Measurements from ENCODE around the gene STX8. TPM values are rescaled to one million over a fixed set of nuclear protein-coding genes. Genes with fewer than 3 reads are reported as not detected.

Gene STX8
- total and polyA plus RNA-seq, 9 of the 15 experiments (the other 6 are each of a cell fraction or from before 2014, with no cell fraction given): 14.6 to 42.5 (median 22.1) TPM

DNA sequence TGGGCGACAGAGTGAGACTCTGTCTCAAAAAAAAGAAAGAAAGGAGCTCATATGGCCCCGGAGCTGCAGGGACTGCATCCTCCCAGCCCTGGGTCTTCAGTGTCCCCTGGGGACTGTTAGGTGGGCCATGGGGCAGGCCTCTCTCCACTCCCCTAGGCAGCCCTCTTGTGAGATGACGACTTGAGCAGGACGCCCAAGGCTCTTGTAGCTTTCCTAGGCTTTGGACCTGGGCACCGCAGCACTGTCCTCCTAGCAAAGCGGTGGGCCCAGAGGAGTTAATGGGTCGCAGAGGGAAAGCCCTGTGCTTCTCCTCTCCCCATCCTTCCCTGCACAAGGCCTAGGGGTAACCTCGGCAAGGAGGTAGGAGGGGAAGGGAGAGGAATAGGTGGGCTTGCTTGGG, 352.1 kb downstream of the STX8 start:
- no TSS peak for BruUV-seq (replicated peaks)
- H2AFZ ChIP-seq (ENCODE audit: low read depth, low read length): no peak overlapping the region
- H3K9me1 ChIP-seq (ENCODE audit: control insufficient read depth, insufficient read depth, low read length): no peaks in the 10 kb centered on the region
- no peak for TF ChIP-seq HMGN3 (IDR thresholded peaks at IDR 0.05; ENCODE audit: borderline replicate concordance, extremely low read depth, insufficient read length, low read depth, low read length)
- no peak for TF ChIP-seq ZNF583 (CRISPR knock-in tag; IDR thresholded peaks at IDR 0.05)
- TF ChIP-seq ZNF551 (CRISPR knock-in tag; IDR thresholded peaks at IDR 0.05): no peak
- no peak for TF ChIP-seq DMBX1 (CRISPR knock-in tag; IDR thresholded peaks at IDR 0.05; ENCODE audit: borderline replicate concordance)
- TF ChIP-seq ZNF584 (CRISPR knock-in tag; IDR thresholded peaks at IDR 0.05; ENCODE audit: low read depth): no peak
- TF ChIP-seq NCOA4 (IDR thresholded peaks at IDR 0.05; ENCODE audit: partially characterized antibody): no peak
- H3K4me1 ChIP-seq (replicated peaks in 1 of 2; ENCODE audit: control insufficient read depth in 2 of 2, insufficient read depth in 2 of 2, low read length in 2 of 2): peaks cover 0 to 3% of the 10 kb centered on the region in 2 experiments; a peak in 2 of 5 replicates
- ATAC-seq: no peak
- WGBS (ENCODE audit: insufficient coverage, low coverage, missing lambda C conversion rate): 0% methylated on average over 2 of the region's 8 CpGs
- in situ Hi-C loops (cut with MboI) (no loop called here), intact Hi-C loops (cut with micrococcal nuclease) (no loop called here)
- no peak overlapping the region for H3K4me3 ChIP-seq
- no peaks in the 10 kb centered on the region for H3K36me3 ChIP-seq (ENCODE audit: control insufficient read depth, insufficient read depth, low read length)
- no peaks in the 10 kb centered on the region for H3K79me2 ChIP-seq (ENCODE audit: control insufficient read depth, insufficient read depth, low read length)
- ChIA-PET CTCF (ENCODE audit: low intra/inter-chr PET ratio) (no interaction called here), POLR2A (no interaction called here)
- no peak for DNase-seq (ENCODE audit: extremely low read depth in 1 of 4, low spot score in 3 of 4)
- no peak for FAIRE-seq
- no peak overlapping the region for H3K9ac ChIP-seq (ENCODE audit: insufficient read depth in 1 of 2, low read depth in 2 of 2, low read length in 2 of 2)
- no peaks in the 10 kb centered on the region for H4K20me1 ChIP-seq (replicated peaks; ENCODE audit: control insufficient read depth, insufficient read depth, low read length)
- peaks cover 0 to 4% of the 10 kb centered on the region in 2 experiments; a peak in 1 of 5 replicates for H3K27me3 ChIP-seq (ENCODE audit: control insufficient read depth in 2 of 2, insufficient read depth in 2 of 2, low read length in 2 of 2)
- H3K9me3 ChIP-seq (replicated peaks; ENCODE audit: control insufficient read depth, insufficient read depth, low read depth, low read length): no peaks in the 10 kb centered on the region
- no peak overlapping the region for H3K27ac ChIP-seq (ENCODE audit: extremely low read depth, low read depth, low read length)
- no peak overlapping the region for H3K4me2 ChIP-seq (ENCODE audit: insufficient read depth, low read length)

GRCh38 chr17:9221922-9222180, 353.8 kb downstream of the STX8 start:
- Histone ChIP-seq H3K79me2 (ENCODE audit: control insufficient read depth, insufficient read depth, low read length) (no peaks in the 10 kb centered on the region), H3K4me3 (no peak overlapping the region), H2AFZ (ENCODE audit: low read depth, low read length) (no peak overlapping the region), H4K20me1 (replicated peaks; ENCODE audit: control insufficient read depth, insufficient read depth, low read length) (no peaks in the 10 kb centered on the region), H3K9me1 (ENCODE audit: control insufficient read depth, insufficient read depth, low read length) (no peaks in the 10 kb centered on the region), H3K4me2 (ENCODE audit: insufficient read depth, low read length) (no peak overlapping the region), H3K9ac (ENCODE audit: insufficient read depth in 1 of 2, low read depth in 2 of 2, low read length in 2 of 2) (no peak overlapping the region), H3K36me3 (ENCODE audit: control insufficient read depth, insufficient read depth, low read length) (no peaks in the 10 kb centered on the region), H3K4me1 (replicated peaks in 1 of 2; ENCODE audit: control insufficient read depth in 2 of 2, insufficient read depth in 2 of 2, low read length in 2 of 2) (no peaks in the 10 kb centered on the region), H3K9me3 (replicated peaks; ENCODE audit: control insufficient read depth, insufficient read depth, low read depth, low read length) (no peaks in the 10 kb centered on the region), H3K27ac (ENCODE audit: extremely low read depth, low read depth, low read length) (no peak overlapping the region), H3K27me3 (ENCODE audit: control insufficient read depth in 2 of 2, insufficient read depth in 2 of 2, low read length in 2 of 2) (peaks cover 0 to 4% of the 10 kb centered on the region in 2 experiments; a peak in 1 of 5 replicates)
- FAIRE-seq (no peak), DNase-seq (ENCODE audit: extremely low read depth in 1 of 4, low spot score in 3 of 4) (no peak), ATAC-seq (no peak)
- CTCF ChIA-PET (ENCODE audit: low intra/inter-chr PET ratio): no interaction called here
- no TSS peak for BruUV-seq (replicated peaks)
- 0% methylated on average over 3 of the region's 5 CpGs for WGBS (ENCODE audit: insufficient coverage, low coverage, missing lambda C conversion rate)
- POLR2A ChIA-PET: no interaction called here
- no peak for TF ChIP-seq TAF1 (IDR thresholded peaks at IDR 0.05; ENCODE audit: control insufficient read depth, extremely low read depth, insufficient read depth, low read length, severe bottlenecking)
- TF ChIP-seq, protein P1, sequence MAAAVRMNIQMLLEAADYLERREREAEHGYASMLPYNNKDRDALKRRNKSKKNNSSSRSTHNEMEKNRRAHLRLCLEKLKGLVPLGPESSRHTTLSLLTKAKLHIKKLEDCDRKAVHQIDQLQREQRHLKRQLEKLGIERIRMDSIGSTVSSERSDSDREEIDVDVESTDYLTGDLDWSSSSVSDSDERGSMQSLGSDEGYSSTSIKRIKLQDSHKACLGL (CRISPR knock-in tag; IDR thresholded peaks at IDR 0.05; ENCODE audit: borderline replicate concordance, poor library complexity, severe bottlenecking): no peak
- TF ChIP-seq, protein P2, sequence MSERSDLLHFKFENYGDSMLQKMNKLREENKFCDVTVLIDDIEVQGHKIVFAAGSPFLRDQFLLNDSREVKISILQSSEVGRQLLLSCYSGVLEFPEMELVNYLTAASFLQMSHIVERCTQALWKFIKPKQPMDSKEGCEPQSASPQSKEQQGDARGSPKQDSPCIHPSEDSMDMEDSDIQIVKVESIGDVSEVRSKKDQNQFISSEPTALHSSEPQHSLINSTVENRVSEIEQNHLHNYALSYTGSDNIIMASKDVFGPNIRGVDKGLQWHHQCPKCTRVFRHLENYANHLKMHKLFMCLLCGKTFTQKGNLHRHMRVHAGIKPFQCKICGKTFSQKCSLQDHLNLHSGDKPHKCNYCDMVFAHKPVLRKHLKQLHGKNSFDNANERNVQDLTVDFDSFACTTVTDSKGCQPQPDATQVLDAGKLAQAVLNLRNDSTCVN (CRISPR knock-in tag; IDR thresholded peaks at IDR 0.05): no peak
- in situ Hi-C loops (cut with MboI) (no loop called here), intact Hi-C loops (cut with micrococcal nuclease) (no loop called here)
